NCI-H2029 treated with DMSO at 0.1 percent for 48 hours (cell line): Measurements from ENCODE around the gene OLFML2B.

Experiments
- DNase-seq: peaks from one replicate; lab custom pipeline; 2025; lab: John Stamatoyannopoulos, UW

Gene OLFML2B

GRCh38 chr1:161945306-161946060 lies 78.2 kb downstream of the OLFML2B start:
- DNase-seq: no peak

- no peak for DNase-seq
Measured at GRCh38 chr1:161944381-161944780, 79.3 kb downstream of the OLFML2B start.

DNA sequence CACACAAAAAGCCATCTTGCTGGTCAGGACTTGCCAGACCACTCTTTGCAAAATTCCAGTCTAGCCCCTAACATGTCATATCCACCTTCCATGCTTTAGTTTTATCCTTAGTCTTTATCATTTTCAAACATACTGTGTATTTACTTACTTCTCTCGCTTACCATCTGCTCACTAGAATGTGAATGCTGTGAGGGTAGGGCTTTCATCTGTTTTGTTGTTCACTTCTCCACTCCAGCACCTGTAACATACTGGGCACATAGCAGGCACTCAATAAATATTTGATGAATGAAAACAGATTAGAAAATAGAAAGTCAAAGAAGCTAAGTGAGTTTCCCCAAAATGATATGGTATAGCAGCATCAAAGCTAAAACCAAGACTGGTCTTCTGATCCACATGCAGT lies 79.9 kb downstream of the OLFML2B start:
- no peak for DNase-seq

DNA sequence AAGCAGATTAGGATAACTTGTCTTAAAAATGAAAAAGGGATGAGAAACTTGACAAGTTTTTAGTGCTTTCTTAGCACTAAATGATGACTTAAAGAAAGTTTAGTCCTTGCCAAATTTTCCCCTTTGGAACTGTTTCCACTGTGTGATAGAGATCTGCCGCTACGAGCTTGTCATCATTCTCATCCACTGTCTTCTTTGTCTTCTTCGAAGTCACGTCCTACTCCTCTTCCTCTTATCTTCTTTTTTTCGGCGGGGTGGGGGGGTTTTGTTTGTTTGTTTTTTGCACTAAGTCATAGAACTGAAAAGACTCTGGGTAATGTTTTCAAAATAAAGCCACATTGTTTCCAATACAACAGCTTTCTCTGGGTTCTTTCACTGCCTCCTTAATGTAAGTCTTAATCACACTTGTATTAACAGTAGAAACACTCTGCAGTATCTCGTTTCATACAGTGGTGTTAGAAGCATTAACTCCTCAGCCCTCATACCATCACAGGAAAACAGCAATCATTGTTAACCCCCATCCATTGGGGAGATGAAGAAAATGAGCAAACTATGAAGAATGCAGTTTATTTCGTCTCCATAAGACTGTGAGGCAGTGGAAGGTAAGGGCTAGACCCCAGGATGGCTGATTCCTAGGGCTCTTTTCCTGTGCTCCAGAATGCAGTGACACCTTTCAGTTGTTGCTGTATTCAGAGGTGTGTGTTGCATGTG lies 81.8 kb downstream of the OLFML2B start:
- no peak for DNase-seq

- no peak for DNase-seq
Measured at GRCh38 chr1:161940866-161941591, 82.6 kb downstream of the OLFML2B start.

- no peak for DNase-seq
Measured at GRCh38 chr1:161936786-161937185, 86.9 kb downstream of the OLFML2B start.

GRCh38 chr1:161935264-161935663 lies 88.4 kb downstream of the OLFML2B start:
- no peak for DNase-seq

DNA sequence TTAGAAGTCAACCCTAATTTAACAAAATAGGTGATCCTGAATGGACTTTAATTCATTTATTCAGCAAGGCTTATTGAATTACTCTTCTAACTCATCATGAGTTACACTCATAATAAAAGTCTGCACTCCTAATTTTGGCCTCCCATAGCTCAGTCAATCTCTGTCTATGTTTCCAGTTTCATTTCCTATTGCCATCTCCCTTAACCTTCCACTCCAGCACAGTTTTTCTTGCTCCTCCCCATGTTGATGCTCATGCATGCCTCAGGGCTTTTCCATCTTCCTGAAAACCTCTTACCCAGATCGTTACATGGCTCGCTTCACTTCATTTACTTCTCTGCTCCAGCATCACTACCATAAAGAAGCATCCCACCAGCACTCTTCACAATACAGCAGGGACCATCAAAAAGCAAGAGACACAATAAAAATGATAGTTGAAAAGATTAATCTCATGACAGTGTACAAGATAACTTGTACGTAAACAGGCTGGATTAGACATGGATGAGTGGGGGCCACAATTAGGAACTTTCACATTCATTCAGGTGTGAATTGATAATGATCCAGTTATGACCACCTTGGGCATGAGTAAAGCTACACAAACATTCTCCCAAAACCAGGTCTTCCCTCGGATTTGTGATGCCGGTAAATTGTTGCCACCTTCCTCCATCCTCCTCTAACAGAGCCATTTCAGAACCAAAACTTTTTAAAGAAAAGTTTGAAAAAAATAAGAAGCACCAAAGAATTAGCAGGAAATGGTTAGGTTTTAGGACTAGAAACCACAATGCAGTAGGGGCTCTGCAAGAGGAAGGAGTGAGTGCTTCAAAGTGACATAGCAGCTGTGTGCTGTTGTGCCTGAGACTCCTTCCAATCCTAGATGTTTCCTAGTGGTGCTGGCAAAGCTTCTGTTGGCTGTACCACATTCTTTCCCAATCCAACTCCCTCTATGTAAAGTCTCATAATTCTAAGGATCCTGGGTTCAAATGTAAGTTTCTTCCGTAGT lies 89.8 kb downstream of the OLFML2B start:
- DNase-seq: no peak
